Activated CD8-positive, alpha-beta memory T cell treated with anti-CD3 and anti-CD28 coated beads, Interleukin-2, amount 50 U/mL, for 48 hours (primary cell): ENCODE results near the gene TOGARAM1.

Experiments
- DNase-seq: peaks from one replicate; pipeline ENCODE4 v3.0.0-alpha.2; 2020

Gene TOGARAM1

GRCh38 chr14:44966601-44967336 is 4.8 kb downstream of the TOGARAM1 start:
- no peak for DNase-seq

- no peak for DNase-seq
Measured at GRCh38 chr14:44968714-44969113, 6.7 kb downstream of the TOGARAM1 start.

DNA sequence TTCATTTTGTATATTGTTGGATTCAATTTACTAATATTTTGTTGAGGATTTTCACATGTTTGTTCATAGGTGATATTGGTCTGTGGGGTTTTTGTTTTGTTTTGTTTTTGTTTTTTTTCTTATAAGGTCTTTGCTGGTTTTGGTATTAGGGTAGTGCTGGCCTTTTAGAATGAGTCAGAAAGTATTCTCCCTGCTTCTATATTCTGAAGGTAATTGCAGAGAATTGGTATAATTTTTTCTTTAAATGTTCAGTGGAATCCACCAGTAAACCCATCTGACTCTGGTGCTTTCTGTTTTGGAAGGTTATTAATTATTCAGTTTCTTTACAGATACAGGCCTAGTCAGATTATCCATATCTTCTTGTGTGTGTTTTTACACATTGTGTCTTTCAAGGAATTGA is 8.9 kb downstream of the TOGARAM1 start:
- DNase-seq: no peak

GRCh38 chr14:44971459-44971858 is 9.5 kb downstream of the TOGARAM1 start:
- no peak for DNase-seq

DNA sequence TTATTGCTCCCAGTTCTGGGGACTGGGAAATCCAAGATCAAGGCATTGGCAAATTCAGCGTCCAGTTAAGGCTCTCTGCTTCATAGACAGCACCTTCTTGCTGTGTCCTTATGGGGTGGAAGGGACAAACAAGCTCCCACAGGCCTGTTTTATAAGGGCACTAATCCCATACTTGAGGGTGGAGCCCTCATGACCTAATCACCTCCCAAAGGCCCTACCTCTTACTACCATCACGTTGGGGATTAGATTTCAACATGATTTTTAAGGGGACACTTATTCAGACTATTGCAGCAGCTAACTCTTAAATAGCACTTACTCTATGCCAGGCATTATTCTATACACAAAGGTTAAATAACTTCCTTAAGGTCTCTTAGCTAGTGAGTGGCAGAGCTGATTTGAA is 17.3 kb downstream of the TOGARAM1 start:
- DNase-seq: no peak

DNA sequence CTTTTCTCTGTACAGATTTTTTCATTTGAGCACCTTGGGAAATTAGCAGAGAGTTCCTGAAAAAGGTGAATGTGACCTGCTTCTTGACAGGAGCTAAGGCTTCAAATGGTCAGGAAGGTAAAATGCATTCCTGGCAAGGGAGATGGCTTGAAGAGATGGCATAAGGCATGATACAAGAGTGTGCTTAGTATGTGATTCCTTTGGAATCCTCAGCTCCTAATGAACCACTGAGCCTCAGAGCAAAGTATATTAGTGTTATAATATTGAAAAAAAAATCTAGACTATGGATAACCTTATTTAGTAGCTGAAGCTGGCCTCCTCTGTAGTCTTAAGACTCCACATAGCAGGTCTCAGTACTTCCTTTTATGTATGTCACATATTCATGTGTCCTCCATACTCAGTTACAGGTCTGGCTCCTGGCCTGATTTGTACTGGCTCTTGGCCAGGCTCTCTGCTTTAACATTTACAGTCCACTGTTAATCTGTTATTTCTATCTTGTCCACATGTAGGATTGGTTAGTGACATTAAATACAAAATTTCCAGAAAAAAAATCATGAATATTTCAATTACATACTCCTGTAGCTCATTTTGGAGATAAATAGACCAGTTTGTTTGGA is 17.9 kb downstream of the TOGARAM1 start:
- no peak for DNase-seq

DNA sequence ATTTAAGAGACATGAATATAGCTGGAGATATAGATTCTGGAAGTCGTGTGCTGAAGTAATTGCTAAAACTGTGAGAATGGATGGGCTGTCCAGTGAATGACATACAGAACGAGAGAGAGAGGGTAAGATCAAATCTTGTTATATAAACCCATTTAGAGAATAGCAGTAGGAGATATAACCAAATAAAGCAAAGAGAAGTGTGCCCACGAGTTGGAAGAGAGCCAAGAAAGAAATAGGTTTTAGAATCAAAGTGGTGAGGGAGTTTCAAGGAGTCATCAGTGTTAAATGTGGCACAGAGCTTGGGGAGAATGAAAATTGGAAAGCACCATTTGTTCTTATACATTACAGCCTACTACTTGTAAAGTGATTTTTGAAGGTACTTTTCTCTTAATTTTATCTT is 19.2 kb downstream of the TOGARAM1 start:
- no peak for DNase-seq

DNA sequence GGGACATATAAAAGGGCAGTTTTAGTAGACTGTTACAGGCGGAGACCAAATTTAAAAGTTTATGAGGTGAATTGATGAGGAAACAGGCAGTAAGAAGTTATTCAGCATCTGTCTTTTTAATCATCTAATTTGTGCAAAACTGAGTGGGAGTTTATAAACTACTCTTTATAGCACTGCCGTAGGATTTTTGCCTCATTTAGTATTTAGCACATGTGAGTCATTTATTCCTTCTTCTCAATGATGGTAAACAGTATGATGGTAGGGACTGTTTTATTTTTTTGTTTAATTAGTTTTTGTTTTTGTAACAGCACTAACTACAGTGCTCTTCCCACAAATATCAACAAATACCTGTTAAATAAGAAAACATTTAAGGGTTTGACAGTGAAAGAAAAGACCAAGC is 20.6 kb downstream of the TOGARAM1 start:
- DNase-seq: no peak

DNA sequence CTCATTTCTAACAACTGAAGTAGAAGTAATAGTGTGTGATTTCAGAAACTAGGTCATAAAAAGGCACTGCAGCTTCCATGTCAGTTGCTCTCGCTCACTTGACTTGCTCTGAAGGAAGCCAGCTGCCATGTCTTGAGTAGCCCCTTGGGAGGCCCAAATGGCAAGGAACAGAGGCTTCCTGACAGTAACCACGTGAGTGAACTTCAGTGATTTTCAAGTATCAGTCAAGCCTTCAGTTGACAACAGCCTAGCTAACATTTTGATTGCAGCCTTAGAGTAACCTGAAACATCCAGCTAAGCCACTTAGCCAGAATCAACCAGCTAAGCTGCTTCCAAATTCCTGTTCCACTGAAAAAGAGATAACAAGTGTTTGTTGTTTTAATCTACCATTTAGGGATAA is 26.7 kb downstream of the TOGARAM1 start:
- no peak for DNase-seq

GRCh38 chr14:44989497-44990440 is 27.8 kb downstream of the TOGARAM1 start:
- no peak for DNase-seq

DNA sequence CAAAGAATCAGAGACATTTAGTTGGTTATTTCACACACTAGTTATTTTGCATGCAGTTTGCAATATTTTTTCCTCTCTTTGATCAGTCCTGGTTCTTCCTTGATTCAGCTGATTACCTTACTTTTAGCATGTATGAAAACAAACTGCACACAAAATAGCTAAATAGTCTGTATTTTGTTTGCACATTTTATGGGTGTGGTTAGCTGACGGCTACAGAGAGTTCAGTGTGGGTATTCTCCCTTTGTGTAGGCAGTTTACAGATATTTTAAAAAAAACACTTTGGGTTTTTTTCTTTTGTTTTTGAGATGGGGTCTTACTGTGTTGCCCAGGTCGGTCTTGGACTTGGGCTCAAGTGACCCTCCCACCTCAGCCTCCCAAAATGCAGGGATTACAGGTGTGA is 28.5 kb downstream of the TOGARAM1 start:
- no peak for DNase-seq

DNA sequence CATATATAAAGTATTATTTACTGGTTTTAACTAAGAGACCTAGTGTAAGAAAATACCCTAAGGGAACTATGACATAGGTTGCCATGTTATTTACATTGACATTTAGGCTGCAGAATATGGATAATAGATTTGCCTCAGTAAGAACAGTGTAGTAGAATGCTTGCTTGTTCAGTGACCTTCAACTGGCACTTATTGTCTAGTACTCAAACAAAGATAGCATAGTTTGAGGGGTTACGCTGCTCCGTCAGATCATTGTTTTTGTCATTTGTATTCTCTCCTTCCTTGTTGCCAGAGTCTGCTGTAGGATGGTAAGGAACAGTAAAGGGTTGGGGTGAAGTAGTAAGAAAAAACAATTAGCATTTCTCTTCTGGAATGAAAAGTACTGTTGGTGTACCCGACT is 33.2 kb downstream of the TOGARAM1 start:
- no peak for DNase-seq

DNA sequence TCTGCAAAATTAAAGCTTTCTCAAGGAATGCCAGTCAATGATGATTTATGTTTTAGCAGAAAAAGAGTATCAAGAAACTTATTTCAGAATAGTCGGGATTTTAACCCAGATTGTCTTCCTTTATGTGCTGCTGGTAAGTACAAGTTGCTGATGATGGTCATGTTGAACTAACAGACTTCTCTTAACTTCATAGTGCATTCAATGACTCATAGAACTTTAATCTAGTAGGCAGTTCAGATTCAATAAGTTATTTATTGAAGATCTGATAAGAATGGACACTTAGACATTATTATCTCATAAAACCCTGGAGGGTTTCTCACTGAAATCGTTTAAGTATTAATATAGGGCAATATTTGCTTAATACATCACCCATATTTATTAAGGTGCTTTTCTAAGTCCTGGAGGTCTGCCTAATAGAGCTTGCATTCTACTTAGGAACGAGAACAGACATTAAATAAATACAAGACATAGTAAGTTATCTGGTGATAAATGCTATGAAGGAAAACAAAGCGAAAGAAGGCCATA is 33.8 kb downstream of the TOGARAM1 start:
- DNase-seq: no peak

DNA sequence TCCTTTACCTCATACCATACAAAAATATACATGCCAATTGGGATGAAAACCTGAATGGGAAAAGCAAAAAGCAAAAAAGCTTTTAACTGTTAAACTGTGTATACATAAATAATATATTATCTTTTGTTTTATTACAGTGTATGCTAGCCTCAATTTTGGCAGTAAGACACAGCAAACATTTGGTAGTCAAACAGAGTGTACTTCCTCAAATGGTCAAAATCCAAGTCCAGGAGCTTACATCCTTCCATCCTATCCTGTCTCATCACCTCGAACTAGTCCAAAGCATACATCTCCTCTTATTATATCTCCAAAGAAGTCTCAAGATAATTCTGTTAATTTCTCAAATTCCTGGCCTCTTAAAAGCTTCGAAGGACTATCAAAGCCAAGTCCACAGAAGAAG is 41.9 kb downstream of the TOGARAM1 start:
- DNase-seq: no peak

GRCh38 chr14:45015133-45015532 is 53.1 kb downstream of the TOGARAM1 start:
- DNase-seq: no peak

DNA sequence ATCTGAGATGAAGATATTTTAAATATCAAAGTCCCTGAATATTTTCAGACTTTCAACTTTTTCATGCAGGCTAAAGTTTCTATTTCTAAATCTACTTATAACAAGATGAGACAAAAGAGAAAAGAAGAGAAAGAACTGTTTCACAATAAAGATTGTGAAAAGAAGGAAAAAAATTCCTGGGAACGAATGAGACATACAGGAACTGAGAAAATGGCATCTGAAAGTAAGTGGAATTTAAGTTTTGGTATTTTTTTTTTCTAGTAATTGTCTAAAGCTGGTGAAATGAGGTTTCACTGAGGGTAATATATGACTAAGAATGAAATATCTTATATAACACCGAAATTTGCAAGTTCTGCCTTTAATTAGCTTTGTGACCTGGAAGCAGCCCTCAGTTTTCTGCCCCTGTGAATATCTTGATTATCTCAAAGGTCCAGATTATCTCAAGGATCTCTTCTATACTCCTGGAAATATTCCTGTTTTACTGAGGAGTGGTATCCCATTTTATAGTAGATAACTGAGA is 66.2 kb downstream of the TOGARAM1 start:
- DNase-seq: no peak

DNA sequence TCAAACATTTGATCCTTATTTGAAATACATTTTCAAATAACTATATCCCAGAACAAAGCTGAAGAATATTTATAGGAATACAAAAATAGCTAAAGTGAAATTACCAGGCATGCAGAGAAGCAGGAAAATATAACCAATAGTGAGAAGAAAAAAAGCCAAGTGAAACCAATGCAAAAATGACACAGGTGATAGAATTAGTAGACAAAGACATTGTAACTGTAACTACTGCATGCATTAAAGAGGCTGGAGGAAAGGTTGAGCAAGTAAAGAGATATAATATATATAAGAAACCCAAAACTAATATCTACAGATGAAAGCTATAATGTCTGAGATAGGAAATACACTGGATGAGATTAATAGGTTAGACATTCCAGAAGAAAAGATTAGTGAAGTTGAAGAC is 72.7 kb downstream of the TOGARAM1 start:
- no peak for DNase-seq

GRCh38 chr14:45038256-45038655 is 76.3 kb downstream of the TOGARAM1 start:
- DNase-seq: no peak

- DNase-seq: no peak
Measured at GRCh38 chr14:45038865-45039264, 76.9 kb downstream of the TOGARAM1 start.

DNA sequence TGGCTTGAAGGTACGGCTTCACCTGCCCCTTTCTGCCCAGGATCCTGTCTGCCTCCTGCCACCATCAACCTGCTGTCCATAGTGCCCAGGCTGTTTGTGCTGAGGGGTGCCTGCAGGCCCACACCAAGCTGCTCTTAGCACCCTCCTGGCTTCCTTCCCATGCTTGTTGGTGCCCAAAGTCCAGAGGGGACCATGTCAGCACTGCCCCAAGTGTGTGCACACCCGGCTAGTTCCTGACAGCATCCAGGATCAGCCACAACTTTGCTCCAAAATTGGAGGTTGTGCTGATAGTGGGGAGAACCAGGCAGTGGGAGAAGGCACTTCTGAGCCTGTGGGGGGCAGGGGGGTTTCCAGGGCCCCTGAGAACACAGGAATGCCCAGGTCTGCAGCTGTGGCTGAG is 77.4 kb downstream of the TOGARAM1 start:
- DNase-seq: no peak

- DNase-seq: no peak
Measured at GRCh38 chr14:45041641-45042040, 79.7 kb downstream of the TOGARAM1 start.

DNA sequence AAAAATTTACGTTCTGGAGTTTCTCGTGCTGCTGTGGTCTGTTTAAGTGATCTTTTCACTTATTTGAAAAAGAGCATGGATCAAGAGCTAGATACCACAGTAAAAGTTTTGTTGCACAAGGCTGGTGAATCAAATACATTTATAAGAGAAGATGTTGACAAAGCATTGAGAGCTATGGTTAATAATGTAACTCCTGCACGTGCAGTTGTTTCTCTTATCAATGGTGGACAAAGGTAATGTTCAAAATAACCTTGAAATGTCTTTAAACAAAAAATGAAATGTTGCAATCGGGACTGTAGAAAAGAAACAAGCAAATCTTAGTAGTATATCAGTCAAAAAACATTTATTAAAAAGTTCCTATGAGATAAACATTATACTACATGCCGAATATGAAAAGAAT is 82.6 kb downstream of the TOGARAM1 start:
- no peak for DNase-seq

DNA sequence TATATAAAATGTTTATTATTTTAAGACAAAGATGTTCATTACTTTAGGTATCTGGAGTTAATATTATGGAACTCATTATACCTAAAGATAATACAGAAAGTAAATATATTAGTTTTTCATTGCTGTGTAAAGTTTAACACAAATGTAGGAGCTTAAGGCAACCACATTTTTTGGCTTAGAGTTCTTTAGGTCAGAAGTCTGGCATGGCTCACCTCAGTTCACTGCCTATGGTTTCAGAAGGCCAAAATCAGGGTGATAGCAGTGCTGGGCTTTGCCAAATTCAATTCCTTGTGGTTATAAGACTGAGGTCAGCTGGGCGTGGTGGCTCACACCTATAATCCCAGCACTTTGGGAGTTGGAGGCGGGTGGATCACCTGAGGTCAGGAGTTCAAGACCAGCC is 86.4 kb downstream of the TOGARAM1 start:
- no peak for DNase-seq
